ENCODE results near the gene SMAD3. TPM values are rescaled to one million over a fixed set of nuclear protein-coding genes. Genes with fewer than 3 reads are reported as not detected.

SMAD3 gene
- total and polyA plus RNA-seq, 10 of the 15 experiments (the other 5 are each of a cell fraction or from before 2014, with no cell fraction given): 5.6 to 43.2 (median 16.0) TPM

DNA sequence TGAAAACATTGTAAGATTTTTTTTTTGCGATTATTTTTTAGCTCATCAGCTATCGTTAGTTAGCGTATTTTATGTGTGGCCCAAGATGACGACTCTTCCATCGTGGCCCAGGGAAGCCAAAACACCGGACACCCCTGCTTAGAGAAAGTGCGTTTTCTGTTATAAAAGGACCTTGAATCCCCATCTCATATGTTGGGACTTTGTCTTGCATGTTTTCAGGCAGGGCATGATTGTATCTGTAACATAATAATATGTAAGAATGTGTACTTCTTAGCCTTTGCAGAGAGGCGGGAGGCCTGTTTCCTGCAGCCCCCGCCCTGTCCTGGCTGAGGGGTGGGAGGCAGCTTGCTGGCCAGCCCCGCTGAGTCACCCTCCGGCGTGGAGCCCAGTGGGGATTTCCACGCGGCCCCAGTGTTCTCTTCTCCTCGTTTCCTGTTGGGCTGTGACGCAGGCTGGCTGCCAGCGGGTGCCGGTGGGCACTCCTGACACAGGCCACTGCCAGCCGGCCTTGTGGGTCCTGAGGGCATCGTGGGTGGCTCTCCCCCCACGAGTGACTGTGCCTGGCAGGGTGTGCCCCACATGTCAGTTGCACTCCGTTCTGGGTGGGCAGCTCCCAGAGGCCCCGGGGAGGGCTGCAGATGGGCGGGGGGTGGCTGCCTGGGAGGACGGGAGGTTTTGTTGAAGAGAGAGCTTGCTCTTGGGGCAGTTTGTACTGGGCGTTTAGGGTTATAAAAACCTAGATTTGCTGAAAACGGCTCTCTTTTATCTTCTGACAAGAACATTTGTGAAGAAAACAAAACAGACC is 55.6 kb downstream of the SMAD3 start (continued):
- TF ChIP-seq BACH1 (IDR thresholded peaks at IDR 0.05; ENCODE audit: borderline replicate concordance) (peak; percentile 98), ZNF207 (IDR thresholded peaks at IDR 0.05; ENCODE audit: borderline replicate concordance) (peak; percentile 25; the same call in 1 of the 2 replicates), DPF2 (IDR thresholded peaks at IDR 0.05) (peak; percentile 95), KLF5 (IDR thresholded peaks at IDR 0.05; ENCODE audit: partially characterized antibody) (peak; percentile 87), MTA2 (IDR thresholded peaks at IDR 0.05; ENCODE audit: low read depth) (peak; percentile 92), ZNF622 (IDR thresholded peaks at IDR 0.05) (no peak), TARDBP (IDR thresholded peaks at IDR 0.05; ENCODE audit: borderline replicate concordance) (no peak), SMARCA5 (IDR thresholded peaks at IDR 0.05) (0 out of 2 replicates have a peak, but pooled peaks have one; percentile 19), BCL11A (IDR thresholded peaks at IDR 0.05; ENCODE audit: low read depth, low read length) (peak; percentile 60), TAF1 (IDR thresholded peaks at IDR 0.05; ENCODE audit: borderline replicate concordance, low read depth, low read length) (no peak), NR2F1 (conservative IDR thresholded peaks at IDR 0.05) (peak; percentile 82), SPI1 (IDR thresholded peaks at IDR 0.05; ENCODE audit: borderline replicate concordance, insufficient read depth, low read depth, low read length) (no peak), NBN (IDR thresholded peaks at IDR 0.05) (peak; percentile 83), FOXM1 (IDR thresholded peaks at IDR 0.05; ENCODE audit: low read depth, low read length) (no peak)
- TF ChIP-seq, protein P1, sequence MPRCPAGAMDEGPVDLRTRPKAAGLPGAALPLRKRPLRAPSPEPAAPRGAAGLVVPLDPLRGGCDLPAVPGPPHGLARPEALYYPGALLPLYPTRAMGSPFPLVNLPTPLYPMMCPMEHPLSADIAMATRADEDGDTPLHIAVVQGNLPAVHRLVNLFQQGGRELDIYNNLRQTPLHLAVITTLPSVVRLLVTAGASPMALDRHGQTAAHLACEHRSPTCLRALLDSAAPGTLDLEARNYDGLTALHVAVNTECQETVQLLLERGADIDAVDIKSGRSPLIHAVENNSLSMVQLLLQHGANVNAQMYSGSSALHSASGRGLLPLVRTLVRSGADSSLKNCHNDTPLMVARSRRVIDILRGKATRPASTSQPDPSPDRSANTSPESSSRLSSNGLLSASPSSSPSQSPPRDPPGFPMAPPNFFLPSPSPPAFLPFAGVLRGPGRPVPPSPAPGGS (IDR thresholded peaks at IDR 0.05; ENCODE audit: borderline replicate concordance, insufficient read depth, low read depth, low read length, poor library complexity, severe bottlenecking): peak; percentile 88
- TF ChIP-seq, protein P2, sequence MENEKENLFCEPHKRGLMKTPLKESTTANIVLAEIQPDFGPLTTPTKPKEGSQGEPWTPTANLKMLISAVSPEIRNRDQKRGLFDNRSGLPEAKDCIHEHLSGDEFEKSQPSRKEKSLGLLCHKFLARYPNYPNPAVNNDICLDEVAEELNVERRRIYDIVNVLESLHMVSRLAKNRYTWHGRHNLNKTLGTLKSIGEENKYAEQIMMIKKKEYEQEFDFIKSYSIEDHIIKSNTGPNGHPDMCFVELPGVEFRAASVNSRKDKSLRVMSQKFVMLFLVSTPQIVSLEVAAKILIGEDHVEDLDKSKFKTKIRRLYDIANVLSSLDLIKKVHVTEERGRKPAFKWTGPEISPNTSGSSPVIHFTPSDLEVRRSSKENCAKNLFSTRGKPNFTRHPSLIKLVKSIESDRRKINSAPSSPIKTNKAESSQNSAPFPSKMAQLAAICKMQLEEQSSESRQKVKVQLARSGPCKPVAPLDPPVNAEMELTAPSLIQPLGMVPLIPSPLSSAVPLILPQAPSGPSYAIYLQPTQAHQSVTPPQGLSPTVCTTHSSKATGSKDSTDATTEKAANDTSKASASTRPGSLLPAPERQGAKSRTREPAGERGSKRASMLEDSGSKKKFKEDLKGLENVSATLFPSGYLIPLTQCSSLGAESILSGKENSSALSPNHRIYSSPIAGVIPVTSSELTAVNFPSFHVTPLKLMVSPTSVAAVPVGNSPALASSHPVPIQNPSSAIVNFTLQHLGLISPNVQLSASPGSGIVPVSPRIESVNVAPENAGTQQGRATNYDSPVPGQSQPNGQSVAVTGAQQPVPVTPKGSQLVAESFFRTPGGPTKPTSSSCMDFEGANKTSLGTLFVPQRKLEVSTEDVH (IDR thresholded peaks at IDR 0.05; ENCODE audit: low read depth, partially characterized antibody): no peak
- TF ChIP-seq, protein P3, sequence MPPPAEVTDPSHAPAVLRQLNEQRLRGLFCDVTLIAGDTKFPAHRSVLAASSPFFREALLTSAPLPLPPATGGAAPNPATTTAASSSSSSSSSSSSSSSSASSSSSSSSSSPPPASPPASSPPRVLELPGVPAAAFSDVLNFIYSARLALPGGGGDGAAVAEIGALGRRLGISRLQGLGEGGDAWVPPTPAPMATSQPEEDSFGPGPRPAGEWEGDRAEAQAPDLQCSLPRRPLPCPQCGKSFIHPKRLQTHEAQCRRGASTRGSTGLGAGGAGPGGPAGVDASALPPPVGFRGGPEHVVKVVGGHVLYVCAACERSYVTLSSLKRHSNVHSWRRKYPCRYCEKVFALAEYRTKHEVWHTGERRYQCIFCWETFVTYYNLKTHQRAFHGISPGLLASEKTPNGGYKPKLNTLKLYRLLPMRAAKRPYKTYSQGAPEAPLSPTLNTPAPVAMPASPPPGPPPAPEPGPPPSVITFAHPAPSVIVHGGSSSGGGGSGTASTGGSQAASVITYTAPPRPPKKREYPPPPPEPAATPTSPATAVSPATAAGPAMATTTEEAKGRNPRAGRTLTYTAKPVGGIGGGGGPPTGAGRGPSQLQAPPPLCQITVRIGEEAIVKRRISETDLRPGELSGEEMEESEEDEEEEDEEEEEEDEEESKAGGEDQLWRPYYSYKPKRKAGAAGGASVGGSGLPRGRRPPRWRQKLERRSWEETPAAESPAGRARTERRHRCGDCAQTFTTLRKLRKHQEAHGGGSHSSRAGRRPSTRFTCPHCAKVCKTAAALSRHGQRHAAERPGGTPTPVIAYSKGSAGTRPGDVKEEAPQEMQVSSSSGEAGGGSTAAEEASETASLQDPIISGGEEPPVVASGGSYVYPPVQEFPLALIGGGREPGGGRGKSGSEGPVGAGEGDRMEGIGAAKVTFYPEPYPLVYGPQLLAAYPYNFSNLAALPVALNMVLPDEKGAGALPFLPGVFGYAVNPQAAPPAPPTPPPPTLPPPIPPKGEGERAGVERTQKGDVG (CRISPR knock-in tag; IDR thresholded peaks at IDR 0.05): no peak
